ENCODE results near the gene PIANP.

Gene PIANP
- long read RNA-seq: 0 reads

GRCh38 chr12:6700646-6701051 is at the start of gene PIANP:
TSS of gene PIANP (minus strand) at chr12:6700815. CDS start at chr12:6698061, 2,754 bp downstream.
- TF ChIP-seq POLR2AphosphoS5 (IDR thresholded peaks at IDR 0.05; ENCODE audit: low read depth) (no peak), SPI1 (IDR thresholded peaks at IDR 0.05; ENCODE audit: borderline replicate concordance, low read depth) (no peak), REST (IDR thresholded peaks at IDR 0.05; ENCODE audit: insufficient replicate concordance, low read depth) (no peak), CTCF (IDR thresholded peaks at IDR 0.05; ENCODE audit: insufficient read depth, low read length) (no peak), GABPA (IDR thresholded peaks at IDR 0.05; ENCODE audit: low read depth) (no peak)
- peaks cover 47% of the 10 kb centered on the region for H3K27me3 ChIP-seq (ENCODE audit: insufficient read depth, poor library complexity, severe bottlenecking)
- H3K4me3 ChIP-seq (replicated peaks; ENCODE audit: insufficient read depth, low read length): no peak within 1 kb of the TSS; the same call in 1 of the 2 replicates
- DNase-seq (ENCODE audit: low read depth in 1 of 2, low spot score in 1 of 2): no peak
- no peak within 1 kb of the TSS for H3K27ac ChIP-seq (replicated peaks)

- TF ChIP-seq CTCF (IDR thresholded peaks at IDR 0.05; ENCODE audit: insufficient read depth, low read length): no peak
- no peak for TF ChIP-seq POLR2AphosphoS5 (IDR thresholded peaks at IDR 0.05; ENCODE audit: low read depth)
- no peak for TF ChIP-seq REST (IDR thresholded peaks at IDR 0.05; ENCODE audit: insufficient replicate concordance, low read depth)
- no peak for DNase-seq (ENCODE audit: low read depth in 1 of 2, low spot score in 1 of 2)
- no peak overlapping the region for H3K27ac ChIP-seq (replicated peaks)
- no peaks in the 10 kb centered on the region for H3K27me3 ChIP-seq (ENCODE audit: insufficient read depth, poor library complexity, severe bottlenecking)
- H3K4me3 ChIP-seq (replicated peaks; ENCODE audit: insufficient read depth, low read length): no peak overlapping the region
Measured at GRCh38 chr12:6748761-6749160, 48.1 kb upstream of the PIANP start.

GRCh38 chr12:6747216-6747615 is 46.6 kb upstream of the PIANP start:
- Histone ChIP-seq H3K27me3 (ENCODE audit: insufficient read depth, poor library complexity, severe bottlenecking) (no peaks in the 10 kb centered on the region), H3K4me3 (replicated peaks; ENCODE audit: insufficient read depth, low read length) (no peak overlapping the region), H3K27ac (replicated peaks) (peak overlapping the region; percentile 75)
- DNase-seq (ENCODE audit: low read depth in 1 of 2, low spot score in 1 of 2): no peak
- TF ChIP-seq SPI1 (IDR thresholded peaks at IDR 0.05; ENCODE audit: borderline replicate concordance, low read depth) (no peak), REST (IDR thresholded peaks at IDR 0.05; ENCODE audit: insufficient replicate concordance, low read depth) (no peak), CTCF (IDR thresholded peaks at IDR 0.05; ENCODE audit: insufficient read depth, low read length) (no peak), GABPA (IDR thresholded peaks at IDR 0.05; ENCODE audit: low read depth) (no peak), POLR2AphosphoS5 (IDR thresholded peaks at IDR 0.05; ENCODE audit: low read depth) (no peak)
